Parathyroid adenoma (tissue), 2 donors: ENCODE data around the gene ZMYND12.

Experiments
- H2AFZ ChIP-seq: fragments of 300-600 bp; sonication (generic); one replicate; pipeline ENCODE4 v1.7.0; 2017; ENCODE audit warnings: antibody characterized with exemption, mild to moderate bottlenecking
- H3K27ac ChIP-seq: fragments of 300-600 bp; sonication (generic); one replicate; pipeline ENCODE4 v1.7.0; 2017
- H3K27me3 ChIP-seq: fragments of 300-600 bp; sonication (generic); one replicate; pipeline ENCODE4 v1.7.0; 2017; ENCODE audit warnings: low read length; ENCODE audit not compliant: control insufficient read depth, insufficient read depth
- H3K36me3 ChIP-seq: fragments of 300-600 bp; sonication (generic); one replicate; pipeline ENCODE4 v1.7.0; 2017; ENCODE audit warnings: low read length; ENCODE audit not compliant: control insufficient read depth, insufficient read depth
- H3K4me1 ChIP-seq: fragments of 300-600 bp; sonication (generic); one replicate; pipeline ENCODE4 v1.7.0; 2017; ENCODE audit warnings: control low read depth
- H3K4me2 ChIP-seq: fragments of 300-600 bp; sonication (generic); one replicate; pipeline ENCODE4 v1.7.0; 2017; ENCODE audit warnings: low read length
- H3K4me3 ChIP-seq: fragments of 300-600 bp; sonication (generic); one replicate; pipeline ENCODE4 v1.7.0; 2017; ENCODE audit warnings: low read depth, low read length
- H3K79me2 ChIP-seq: fragments of 300-600 bp; sonication (generic); one replicate; pipeline ENCODE4 v1.7.0; 2017; ENCODE audit warnings: control low read depth
- H3K9ac ChIP-seq: fragments of 300-600 bp; sonication (generic); one replicate; pipeline ENCODE4 v1.7.0; 2017; ENCODE audit warnings: mild to moderate bottlenecking
- H3K9me3 ChIP-seq: fragments of 300-600 bp; sonication (generic); one replicate; pipeline ENCODE4 v1.7.0; 2017; ENCODE audit warnings: low read length; ENCODE audit not compliant: control insufficient read depth
- TF ChIP-seq, protein P1 (sequence below): fragments of 300-600 bp; sonication (generic); IDR thresholded peaks from one replicate; pipeline ENCODE4 v1.7.0; 2017; ENCODE audit warnings: antibody characterized with exemption, mild to moderate bottlenecking
- donor health status: primary hyperparathyroidism.

The ZMYND12 gene

DNA sequence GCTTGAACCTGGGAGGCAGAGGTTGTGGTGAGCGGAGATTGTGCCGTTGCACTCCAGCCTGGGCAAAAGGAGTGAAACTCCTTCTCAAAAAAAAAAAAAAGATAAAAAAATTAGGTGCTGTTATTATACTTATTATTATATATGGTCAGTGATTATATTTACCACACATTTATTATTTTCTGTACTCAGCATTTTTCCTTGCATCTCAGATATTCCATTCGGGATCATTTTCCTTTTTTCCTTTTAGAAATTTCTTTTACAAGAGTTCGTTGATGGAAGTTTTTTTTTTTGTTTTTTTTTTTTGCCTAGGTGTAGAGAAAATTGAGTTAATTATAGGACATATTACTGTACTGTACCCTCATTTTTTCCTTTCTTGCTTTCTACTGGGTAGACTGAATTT, 20.8 kb upstream of the ZMYND12 start:
- Histone ChIP-seq H3K4me1 (no peaks in the 10 kb centered on the region), H3K36me3 (no peaks in the 10 kb centered on the region), H3K9ac (no peak overlapping the region), H3K9me3 (no peaks in the 10 kb centered on the region), H3K4me3 (no peak overlapping the region), H3K4me2 (no peak overlapping the region), H3K27me3 (no peaks in the 10 kb centered on the region), H3K27ac (no peak overlapping the region), H3K79me2 (no peaks in the 10 kb centered on the region), H2AFZ (no peak overlapping the region)
- TF ChIP-seq, protein P1, sequence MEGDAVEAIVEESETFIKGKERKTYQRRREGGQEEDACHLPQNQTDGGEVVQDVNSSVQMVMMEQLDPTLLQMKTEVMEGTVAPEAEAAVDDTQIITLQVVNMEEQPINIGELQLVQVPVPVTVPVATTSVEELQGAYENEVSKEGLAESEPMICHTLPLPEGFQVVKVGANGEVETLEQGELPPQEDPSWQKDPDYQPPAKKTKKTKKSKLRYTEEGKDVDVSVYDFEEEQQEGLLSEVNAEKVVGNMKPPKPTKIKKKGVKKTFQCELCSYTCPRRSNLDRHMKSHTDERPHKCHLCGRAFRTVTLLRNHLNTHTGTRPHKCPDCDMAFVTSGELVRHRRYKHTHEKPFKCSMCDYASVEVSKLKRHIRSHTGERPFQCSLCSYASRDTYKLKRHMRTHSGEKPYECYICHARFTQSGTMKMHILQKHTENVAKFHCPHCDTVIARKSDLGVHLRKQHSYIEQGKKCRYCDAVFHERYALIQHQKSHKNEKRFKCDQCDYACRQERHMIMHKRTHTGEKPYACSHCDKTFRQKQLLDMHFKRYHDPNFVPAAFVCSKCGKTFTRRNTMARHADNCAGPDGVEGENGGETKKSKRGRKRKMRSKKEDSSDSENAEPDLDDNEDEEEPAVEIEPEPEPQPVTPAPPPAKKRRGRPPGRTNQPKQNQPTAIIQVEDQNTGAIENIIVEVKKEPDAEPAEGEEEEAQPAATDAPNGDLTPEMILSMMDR: no peak

DNA sequence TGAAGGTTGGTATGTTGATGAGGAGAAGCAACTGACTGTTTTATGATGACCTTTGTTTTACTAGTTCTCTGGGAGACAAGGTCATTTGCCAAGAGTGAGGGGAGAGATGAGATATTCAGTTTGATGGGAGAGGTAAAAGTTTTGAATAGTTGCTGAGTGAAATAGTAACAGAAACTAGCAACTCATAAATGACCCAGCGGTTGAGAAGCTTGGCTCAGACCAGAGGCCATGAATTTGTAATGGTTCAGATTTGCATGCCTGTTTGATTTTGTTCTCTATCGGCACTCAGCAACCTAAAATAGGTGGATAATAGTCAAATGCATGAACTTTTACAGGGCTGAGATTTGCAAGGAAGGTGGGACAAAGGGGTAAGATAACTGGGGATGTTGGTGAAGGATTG, 13.9 kb upstream of the ZMYND12 start:
- no peaks in the 10 kb centered on the region for H3K4me1 ChIP-seq
- no peak overlapping the region for H2AFZ ChIP-seq
- no peaks in the 10 kb centered on the region for H3K27me3 ChIP-seq
- H3K4me3 ChIP-seq: no peak overlapping the region
- TF ChIP-seq, protein P1: no peak
- H3K9ac ChIP-seq: no peak overlapping the region
- no peaks in the 10 kb centered on the region for H3K79me2 ChIP-seq
- H3K36me3 ChIP-seq: no peaks in the 10 kb centered on the region
- no peak overlapping the region for H3K27ac ChIP-seq
- no peaks in the 10 kb centered on the region for H3K9me3 ChIP-seq
- no peak overlapping the region for H3K4me2 ChIP-seq

DNA sequence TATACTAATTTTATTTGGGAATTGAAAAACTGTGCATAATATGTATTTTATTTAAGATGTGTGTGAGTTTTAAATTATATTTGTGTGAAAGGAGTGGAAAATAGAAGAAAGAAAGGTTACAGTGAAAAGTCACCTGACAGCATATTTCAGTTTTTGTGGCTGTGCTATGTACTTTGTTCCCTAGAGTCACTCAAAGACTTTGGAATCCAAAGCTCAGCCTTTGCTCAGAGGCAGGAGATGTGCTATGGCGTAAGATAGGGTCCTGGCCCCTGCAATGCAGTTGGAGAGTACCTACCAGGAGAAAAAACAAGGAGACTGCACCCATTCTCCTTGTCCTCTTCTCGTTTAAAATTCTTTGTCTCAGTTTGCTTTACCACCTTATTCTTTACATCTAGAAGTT, 10.2 kb upstream of the ZMYND12 start:
- Histone ChIP-seq H3K9ac (no peak overlapping the region), H3K4me3 (no peak overlapping the region), H3K9me3 (no peaks in the 10 kb centered on the region)

DNA sequence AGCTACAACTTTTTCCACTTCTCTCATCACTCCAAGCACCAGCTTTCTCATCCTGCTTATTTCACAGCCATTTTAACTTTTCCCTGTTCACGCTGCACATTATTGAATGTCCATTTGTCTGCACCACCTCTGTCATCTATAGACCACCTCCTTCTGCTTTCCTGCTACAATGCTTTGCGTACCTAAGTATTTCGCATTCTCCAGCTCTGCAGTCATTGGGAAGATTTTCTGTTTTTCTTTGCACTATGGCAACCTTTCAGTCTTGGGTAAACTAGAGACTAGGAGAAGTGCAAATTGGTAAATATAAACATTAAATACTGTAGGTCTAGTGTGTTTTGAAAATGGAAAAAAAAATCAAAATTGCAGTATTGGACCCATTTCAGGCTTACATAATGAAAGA, 8.1 kb upstream of the ZMYND12 start:
- Histone ChIP-seq H2AFZ (peak overlapping the region; percentile 82), H3K9me3 (no peaks in the 10 kb centered on the region), H3K36me3 (no peaks in the 10 kb centered on the region), H3K27me3 (no peaks in the 10 kb centered on the region), H3K79me2 (no peaks in the 10 kb centered on the region), H3K27ac (peak overlapping the region; percentile 61), H3K9ac (no peak overlapping the region), H3K4me2 (peak overlapping the region; percentile 92), H3K4me1 (no peaks in the 10 kb centered on the region), H3K4me3 (peak overlapping the region; percentile 88)
- TF ChIP-seq, protein P1: no peak

More for the DNA sequence above, 10.2 kb upstream of the ZMYND12 start:
- Histone ChIP-seq H3K27me3 (no peaks in the 10 kb centered on the region), H3K4me1 (no peaks in the 10 kb centered on the region), H3K4me2 (no peak overlapping the region), H3K36me3 (no peaks in the 10 kb centered on the region), H2AFZ (no peak overlapping the region), H3K27ac (no peak overlapping the region), H3K79me2 (no peaks in the 10 kb centered on the region)
- TF ChIP-seq, protein P1: no peak
